ENCODE results near the gene ZSCAN12. TPM values are rescaled to one million over a fixed set of nuclear protein-coding genes. Genes with fewer than 3 reads are reported as not detected.
"Not testable (repeated sequence)": the region's sequence is repeated elsewhere in the genome, so short reads cannot be mapped to it uniquely, and the experiment has no call there.

Gene ZSCAN12
- total RNA-seq = 4.8 and 5.7 TPM in 2 replicates

GRCh38 chr6:28399350-28400121 is at the start of gene ZSCAN12:
TSS of gene ZSCAN12 (minus strand) at chr6:28399747. CDS start at chr6:28398405, 1,342 bp downstream.
- intact Hi-C loops (cut with micrococcal nuclease) = loop anchor here (1.0 to 5.0 kb wide), 7 partner anchors 17 to 258 kb away; partner anchors contain the start of genes ZKSCAN3, ZKSCAN4, ZKSCAN8 and ZSCAN23

GRCh38 chr6:28449056-28449455 is 49.5 kb upstream of the ZSCAN12 start:
- intact Hi-C loops (cut with micrococcal nuclease) = no loop called here

- intact Hi-C loops (cut with micrococcal nuclease) = not testable (repeated sequence)
These were observed 48.0 kb upstream of the ZSCAN12 start for GRCh38 chr6:28447512-28447906.

GRCh38 chr6:28446818-28447511 is 47.4 kb upstream of the ZSCAN12 start:
- intact Hi-C loops (cut with micrococcal nuclease) = no loop called here

GRCh38 chr6:28444759-28445158 is 45.2 kb upstream of the ZSCAN12 start:
- intact Hi-C loops (cut with micrococcal nuclease) = not testable (repeated sequence)

GRCh38 chr6:28443112-28443773 is 43.7 kb upstream of the ZSCAN12 start, which contains the start of gene ZSCAN23:
TSS of gene ZSCAN23 (minus strand) at chr6:28443491. CDS start at chr6:28436266, 7,225 bp downstream.
- intact Hi-C loops (cut with micrococcal nuclease) = loop anchor here (1.0 kb wide), 1 partner anchor 44 kb away; the partner anchor contains the start of gene ZSCAN12

- intact Hi-C loops (cut with micrococcal nuclease) = no loop called here
These were observed 43.0 kb upstream of the ZSCAN12 start for GRCh38 chr6:28442586-28442985.

GRCh38 chr6:28436404-28436803 is 36.9 kb upstream of the ZSCAN12 start:
- intact Hi-C loops (cut with micrococcal nuclease) = no loop called here

GRCh38 chr6:28433119-28433518 is 33.6 kb upstream of the ZSCAN12 start:
- intact Hi-C loops (cut with micrococcal nuclease) = no loop called here

- intact Hi-C loops (cut with micrococcal nuclease) = no loop called here
These were observed 30.2 kb upstream of the ZSCAN12 start for GRCh38 chr6:28429781-28430180.

- intact Hi-C loops (cut with micrococcal nuclease) = no loop called here
These were observed 26.5 kb upstream of the ZSCAN12 start for GRCh38 chr6:28425944-28426541.

GRCh38 chr6:28424163-28424562 is 24.6 kb upstream of the ZSCAN12 start:
- intact Hi-C loops (cut with micrococcal nuclease) = no loop called here

GRCh38 chr6:28423546-28423945 is 24.0 kb upstream of the ZSCAN12 start:
- intact Hi-C loops (cut with micrococcal nuclease) = no loop called here

GRCh38 chr6:28413681-28414080 is 14.1 kb upstream of the ZSCAN12 start:
- intact Hi-C loops (cut with micrococcal nuclease) = no loop called here

- intact Hi-C loops (cut with micrococcal nuclease) = no loop called here
These were observed 11.2 kb upstream of the ZSCAN12 start for GRCh38 chr6:28410767-28411166.

GRCh38 chr6:28408076-28408802 is 8.7 kb upstream of the ZSCAN12 start:
- intact Hi-C loops (cut with micrococcal nuclease) = no loop called here

GRCh38 chr6:28407401-28407800 is 7.9 kb upstream of the ZSCAN12 start:
- intact Hi-C loops (cut with micrococcal nuclease) = no loop called here

GRCh38 chr6:28403923-28404322 is 4.4 kb upstream of the ZSCAN12 start:
- intact Hi-C loops (cut with micrococcal nuclease) = not testable (repeated sequence)

- intact Hi-C loops (cut with micrococcal nuclease) = no loop called here
These were observed 2.6 kb upstream of the ZSCAN12 start for GRCh38 chr6:28402197-28402596.

GRCh38 chr6:28401172-28401571 is 1.6 kb upstream of the ZSCAN12 start:
- intact Hi-C loops (cut with micrococcal nuclease) = no loop called here

GRCh38 chr6:28400122-28400451 is 540 bp upstream of the ZSCAN12 start:
- intact Hi-C loops (cut with micrococcal nuclease) = no loop called here
